RPMI7951 (cell line): ENCODE data around the gene SLC2A9. TPM values are rescaled to one million over a fixed set of nuclear protein-coding genes. Genes with fewer than 3 reads are reported as not detected.

Source experiments
- DNase-seq: peaks from one replicate; pipeline ENCODE4 v3.0.0-alpha.2; 2012; ENCODE audit warnings: low read depth
- total RNA-seq: library from RNA; depleted of rRNA; stranded (reverse); fragments of >200 nt; shearing (Covaris generic); gene quantifications from 2 replicates; pipeline ENCODE4 v1.2.3, GENCODE V29; 2014; rRNA removed

Gene SLC2A9
- total RNA-seq = 0.49 TPM in 1 of 2 replicates, not detected in the other

DNA sequence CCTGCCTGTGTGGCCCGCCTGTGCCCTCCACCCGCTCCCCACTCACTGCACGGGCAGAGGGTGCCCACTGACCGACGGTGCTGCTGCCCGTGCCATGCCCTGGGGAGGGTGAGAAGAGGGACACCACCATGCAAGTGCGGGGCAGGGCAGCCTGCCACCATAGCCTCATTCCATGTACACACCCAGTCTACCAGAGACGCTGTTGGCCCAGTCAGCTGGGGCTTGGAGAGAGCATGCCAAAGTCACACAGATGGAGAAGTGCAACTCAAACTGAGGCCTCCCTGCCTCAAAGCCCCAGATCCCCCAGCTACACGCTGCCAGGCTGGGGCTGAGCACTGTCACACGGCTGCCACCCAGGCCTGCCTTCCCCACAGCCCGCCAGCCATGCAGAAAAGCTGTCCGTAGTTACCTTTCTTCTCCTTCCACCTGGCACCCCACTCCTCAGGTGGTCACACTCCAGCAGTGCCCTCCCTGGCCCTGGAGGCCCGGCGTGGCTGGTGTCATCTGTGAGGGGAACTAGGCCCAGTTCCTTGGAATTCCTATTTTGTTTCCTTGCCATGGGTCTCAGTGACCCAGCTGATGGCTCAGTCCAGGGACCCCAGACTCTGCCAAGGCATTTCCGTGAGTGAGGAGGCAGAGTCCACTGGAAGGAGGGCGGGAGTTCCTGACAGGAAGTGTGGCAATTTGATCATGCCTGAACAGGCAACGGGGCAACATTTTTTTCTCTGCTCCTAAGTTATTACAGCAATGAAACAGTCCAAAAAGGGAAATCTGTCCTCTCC is at the start of gene SLC2A9:
Gene SLC2A9, minus strand, starts transcription at position 627 of the 782 bp plus-strand sequence. Its CDS starts 68 bp downstream, at position 559.
- DNase-seq = no peak

GRCh38 chr4:10069075-10069642 is 47.9 kb upstream of the SLC2A9 start:
- DNase-seq = no peak

DNA sequence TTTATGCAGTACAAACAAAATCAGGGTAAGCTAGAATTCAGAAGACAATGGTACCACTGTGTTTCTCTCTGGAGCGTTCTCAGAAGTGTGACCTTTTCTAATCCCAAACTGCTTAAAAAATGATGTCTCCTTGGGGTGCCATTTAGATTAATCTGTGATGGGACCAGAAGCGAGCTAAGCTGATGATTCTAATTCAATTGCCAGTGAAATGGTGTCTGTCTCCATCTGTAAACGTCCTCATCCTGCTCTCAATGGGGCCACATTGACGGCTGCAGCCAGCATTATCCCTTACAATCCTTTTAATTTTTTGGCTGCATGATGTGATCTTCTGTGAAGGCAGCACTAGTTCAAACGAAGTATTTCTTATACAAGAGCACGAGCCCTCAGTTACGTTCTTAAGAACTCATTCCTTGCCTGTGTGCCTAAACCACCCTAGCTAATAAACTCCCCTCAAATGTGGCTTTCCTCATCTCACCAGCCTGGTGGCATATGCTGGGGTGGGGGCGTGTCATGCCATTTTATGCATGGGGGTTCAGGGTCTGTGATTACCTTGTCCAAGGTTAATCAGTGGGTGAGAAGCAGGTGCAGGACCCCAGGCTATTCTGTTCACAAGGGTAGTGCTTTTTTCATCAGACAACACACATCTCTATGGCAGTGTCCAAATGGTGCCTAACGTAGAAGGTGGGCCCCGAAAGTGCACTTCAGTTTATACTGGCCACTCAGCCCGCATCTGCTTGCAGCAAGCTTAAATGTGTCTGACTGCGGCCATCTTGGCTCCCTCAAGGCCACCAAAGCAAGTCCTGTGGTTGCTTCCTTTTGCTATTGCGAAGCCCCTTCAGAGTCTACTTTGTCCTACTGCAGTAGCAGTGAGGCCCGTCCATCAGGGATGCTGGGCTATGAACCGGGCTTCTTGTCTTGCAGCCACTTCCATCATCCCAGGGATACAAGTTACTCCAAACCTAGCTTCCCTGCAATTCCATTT is 45.7 kb upstream of the SLC2A9 start:
- DNase-seq = no peak

GRCh38 chr4:10066206-10066605 is 44.9 kb upstream of the SLC2A9 start:
- DNase-seq = no peak

DNA sequence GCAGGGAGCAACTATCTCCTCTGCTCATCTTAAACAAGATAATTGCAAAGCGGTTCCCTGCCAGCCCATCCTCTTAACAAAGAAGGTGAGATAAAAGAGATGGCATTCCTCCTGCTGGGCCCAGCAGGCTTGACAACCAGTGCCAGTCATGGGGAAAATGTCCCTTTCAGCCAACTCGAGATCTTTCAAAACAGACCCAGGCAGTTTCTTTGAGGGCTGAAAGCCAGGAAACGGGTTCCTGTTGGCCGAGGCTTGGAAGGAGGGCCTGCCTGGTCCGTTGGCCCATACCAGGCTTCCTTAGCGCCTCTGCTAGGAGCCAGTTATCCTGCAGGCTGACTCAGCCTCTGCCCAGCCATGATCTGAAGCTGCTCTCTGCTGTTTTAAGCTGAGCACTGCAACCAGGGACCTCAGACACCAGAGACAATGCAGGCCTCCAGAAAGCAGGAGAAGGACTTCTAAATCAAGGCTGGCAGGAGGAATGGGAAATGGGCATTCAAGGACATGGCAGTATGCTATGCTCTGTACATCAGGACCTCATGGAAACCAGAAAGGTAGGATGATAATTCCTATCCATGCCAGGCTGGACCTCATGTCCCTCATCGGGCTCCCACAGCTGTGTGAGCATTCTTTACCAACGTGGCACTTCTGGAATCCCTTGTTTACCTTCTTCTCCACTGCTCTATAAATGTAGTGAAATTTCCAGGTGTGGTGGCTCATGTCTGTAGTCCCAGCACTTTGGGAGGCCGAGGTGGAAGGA is 42.4 kb upstream of the SLC2A9 start:
- peak; percentile 8 for DNase-seq

DNA sequence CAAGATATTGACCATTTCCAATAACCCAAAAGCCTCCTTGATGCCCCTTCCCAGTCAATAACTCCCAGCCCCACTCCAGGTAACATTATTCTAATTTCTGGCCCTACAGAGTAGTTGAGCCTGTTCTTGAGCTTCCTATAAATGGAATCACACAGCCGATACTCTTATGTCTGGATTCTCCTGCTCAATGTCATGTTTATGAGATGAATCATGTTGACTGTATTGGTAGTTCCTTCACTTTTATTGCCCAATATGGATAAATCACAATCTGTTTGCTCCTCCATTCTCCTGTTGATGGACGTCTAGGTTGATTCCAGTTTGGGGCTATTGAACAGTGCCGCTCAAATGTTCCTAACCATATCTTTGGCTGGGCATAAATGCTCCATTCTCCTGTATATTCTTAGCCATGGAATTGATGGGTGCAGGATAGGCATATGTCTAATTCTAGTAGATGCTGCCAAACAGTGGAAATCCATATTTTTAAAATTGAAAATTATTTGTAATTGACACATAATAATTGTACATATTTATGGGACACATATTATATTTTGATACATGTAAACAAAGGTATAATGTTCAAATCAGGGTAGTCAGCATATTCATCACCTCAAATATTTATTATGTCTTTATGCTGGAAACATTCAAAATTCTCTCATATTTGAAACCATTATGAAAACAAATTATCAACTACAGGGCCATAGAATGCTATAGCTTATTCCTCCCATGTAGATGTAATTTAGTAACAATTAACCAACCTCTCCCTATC is 40.5 kb upstream of the SLC2A9 start:
- no peak for DNase-seq

- no peak for DNase-seq
These were observed 37.1 kb upstream of the SLC2A9 start for GRCh38 chr4:10058371-10058770.

DNA sequence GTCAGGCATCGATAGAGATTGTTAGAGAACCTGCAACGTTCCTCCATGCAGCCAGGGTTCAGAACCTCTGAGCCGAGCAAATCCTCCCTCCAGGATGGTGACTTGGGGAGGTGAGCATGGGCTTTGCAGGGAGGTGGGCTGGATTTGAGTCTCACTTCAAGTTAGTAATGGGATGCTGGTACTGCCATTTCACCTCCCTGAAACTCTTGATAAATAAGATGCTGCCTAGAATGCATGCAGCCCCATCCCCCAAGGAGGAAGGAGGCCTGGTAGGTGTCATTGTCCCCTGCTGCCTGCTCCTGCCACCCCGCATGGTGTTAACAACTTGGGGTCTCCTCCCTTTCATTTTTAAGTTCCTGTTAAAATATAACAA is 35.7 kb upstream of the SLC2A9 start:
- no peak for DNase-seq

- no peak for DNase-seq
These were observed 35.2 kb upstream of the SLC2A9 start for GRCh38 chr4:10056334-10057022.

DNA sequence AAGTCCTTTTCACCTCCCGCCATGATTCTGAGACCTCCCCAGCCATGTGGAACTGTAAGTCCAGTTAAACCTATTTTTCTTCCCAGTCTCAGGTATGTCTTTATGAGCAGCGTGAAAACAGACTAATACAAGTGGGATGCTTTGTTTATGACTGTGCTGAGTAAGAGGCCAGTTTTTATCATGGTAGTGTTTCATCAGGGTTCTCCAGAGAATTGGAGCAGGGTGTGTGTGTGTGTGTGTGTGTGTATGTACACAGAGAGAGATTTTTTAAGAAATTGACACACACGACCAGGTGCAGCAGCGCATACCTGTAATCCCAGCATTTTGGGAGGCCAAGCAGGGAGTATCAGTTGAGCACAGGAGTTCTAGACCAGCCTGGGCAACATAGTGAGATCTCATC is 34.6 kb upstream of the SLC2A9 start:
- DNase-seq = no peak

GRCh38 chr4:10054571-10055041 is 33.3 kb upstream of the SLC2A9 start:
- no peak for DNase-seq

- no peak for DNase-seq
These were observed 32.5 kb upstream of the SLC2A9 start for GRCh38 chr4:10053635-10054453.

GRCh38 chr4:10051517-10052135 is 30.3 kb upstream of the SLC2A9 start:
- no peak for DNase-seq

- no peak for DNase-seq
These were observed 29.4 kb upstream of the SLC2A9 start for GRCh38 chr4:10050721-10051120.

GRCh38 chr4:10050261-10050661 is 29.0 kb upstream of the SLC2A9 start:
- no peak for DNase-seq

DNA sequence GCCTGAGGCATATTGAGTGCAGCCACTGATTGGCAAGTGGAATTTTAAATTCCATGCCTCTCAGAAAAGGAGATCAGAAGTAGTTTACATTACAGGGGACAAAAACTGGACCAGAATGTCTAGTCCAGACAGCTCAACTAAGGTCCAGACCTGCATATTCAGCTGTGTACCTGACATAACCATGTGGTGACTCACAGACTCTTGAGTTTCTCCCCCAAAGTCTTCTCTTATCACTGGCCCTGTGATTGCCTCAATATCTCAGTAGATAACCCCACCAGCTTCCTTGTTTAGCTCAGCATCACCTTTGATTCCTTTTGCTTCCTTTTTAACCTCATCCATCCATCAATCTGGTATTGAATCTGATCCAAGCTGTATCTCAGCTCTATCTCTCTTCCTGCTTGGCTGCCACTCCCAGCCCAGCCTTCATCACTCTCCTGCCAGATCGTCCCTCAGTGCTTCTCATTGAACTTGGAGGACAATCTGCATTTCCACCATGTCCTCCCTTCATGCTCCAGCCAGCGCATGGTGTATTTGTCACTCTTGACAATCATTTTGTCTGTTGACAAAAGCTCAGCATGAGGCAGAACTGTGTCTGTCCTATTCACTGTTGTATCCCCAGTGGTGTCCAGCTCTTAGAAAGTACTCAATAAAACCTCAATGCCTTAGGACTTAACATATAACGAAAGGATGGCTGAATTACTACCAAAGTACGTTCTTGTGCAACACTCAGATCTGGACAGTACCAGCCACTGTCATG is 27.8 kb upstream of the SLC2A9 start:
- DNase-seq = no peak

DNA sequence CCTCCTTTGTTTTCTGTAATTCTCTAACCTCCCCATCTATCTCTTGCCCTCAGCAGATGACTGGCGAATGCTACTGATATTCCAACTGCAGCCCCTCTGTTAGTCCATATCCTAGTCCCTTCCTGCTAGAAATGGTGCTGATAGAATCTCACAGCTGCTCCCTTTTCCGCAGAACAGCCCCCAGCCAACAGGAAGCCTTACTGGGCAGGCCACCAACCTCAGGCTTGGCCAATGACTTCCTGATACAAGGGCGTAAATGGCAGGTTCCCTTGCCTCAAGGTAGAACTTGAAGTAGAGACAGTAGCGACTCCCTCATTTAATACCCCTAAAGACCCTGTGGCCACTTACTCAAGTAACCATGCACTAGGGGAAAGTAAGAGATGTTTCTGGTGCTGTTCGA is 26.7 kb upstream of the SLC2A9 start:
- no peak for DNase-seq

DNA sequence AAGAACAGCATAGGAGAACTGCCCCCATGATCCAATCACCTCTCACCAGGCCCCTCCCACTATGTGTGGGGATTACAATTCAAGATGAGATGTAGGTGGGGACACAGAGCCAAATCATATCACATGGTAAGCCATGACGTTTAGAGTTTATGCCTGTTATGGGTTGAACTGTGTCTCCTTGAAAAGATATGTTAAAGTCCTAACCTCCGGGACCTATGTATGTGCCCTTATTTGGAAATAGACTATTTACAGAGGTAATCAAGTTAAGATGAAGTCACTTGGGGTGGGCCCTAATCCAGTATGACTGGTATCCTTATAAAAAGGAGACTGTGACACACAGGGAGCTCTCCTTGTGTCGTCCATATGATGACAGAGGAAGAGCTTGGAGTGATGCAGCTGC is 25.2 kb upstream of the SLC2A9 start:
- DNase-seq = no peak
